Medulla oblongata (tissue), 1 donor: ENCODE data around the gene ZNF430.
A peak's percentile ranks its signal among the peaks of the same experiment; 100 is the strongest.
"Not testable (repeated sequence)": the region's sequence is repeated elsewhere in the genome, so short reads cannot be mapped to it uniquely, and the experiment has no call there.

ENCODE experiments used
- DNase-seq: peaks from one replicate; pipeline ENCODE4 v3.0.0-alpha.2; 2015; ENCODE audit errors: extremely low spot score

Gene ZNF430

DNA sequence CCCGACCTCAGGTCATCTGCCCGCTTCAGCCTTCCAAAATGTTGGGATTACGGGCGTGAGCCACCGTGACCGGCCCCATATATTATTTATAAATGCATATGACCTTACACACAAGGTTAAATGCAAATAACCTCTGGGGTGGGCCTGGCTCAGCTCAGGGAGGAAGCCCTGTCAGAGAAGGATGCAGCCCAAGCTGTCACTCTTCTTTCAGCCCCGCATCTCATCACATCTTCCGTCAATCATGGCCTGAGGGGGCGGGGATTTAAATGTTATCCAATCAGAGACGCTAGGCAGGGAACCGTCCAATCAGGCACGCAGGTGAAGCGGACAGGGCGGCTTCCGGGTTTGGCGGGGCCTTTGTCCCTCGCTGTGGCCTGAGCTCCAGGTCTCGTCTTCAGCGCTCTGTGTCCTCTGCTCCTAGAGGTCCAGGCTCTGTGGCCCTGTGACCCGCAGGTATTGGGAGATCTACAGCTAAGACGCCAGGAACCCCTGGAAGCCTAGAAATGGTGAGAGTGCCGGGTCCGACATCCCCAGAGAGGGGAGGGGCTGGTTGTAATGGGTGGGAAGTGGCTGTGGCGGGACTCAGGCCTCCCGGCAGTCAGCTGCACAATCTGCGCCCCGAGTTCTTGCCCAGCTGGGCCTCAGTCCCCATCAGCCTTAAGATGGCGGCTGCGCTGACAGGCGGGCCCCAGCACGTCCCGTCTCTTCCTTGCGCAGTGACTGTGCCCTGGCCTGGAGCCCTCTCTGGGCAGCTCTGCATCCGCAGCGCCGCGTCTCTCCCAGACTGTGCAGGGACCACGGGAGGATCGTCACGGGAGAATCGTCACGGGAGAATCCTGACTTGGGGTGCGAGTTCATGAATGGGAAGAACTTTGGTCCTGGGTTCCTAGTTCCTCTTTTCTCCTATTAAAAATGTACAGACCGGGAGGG lies at the start of gene ZNF430:
TSS of gene ZNF430 (plus strand) at position 360 of the 930 bp plus-strand sequence. CDS start at position 504, 144 bp downstream.
- peak; percentile 99 for DNase-seq

DNA sequence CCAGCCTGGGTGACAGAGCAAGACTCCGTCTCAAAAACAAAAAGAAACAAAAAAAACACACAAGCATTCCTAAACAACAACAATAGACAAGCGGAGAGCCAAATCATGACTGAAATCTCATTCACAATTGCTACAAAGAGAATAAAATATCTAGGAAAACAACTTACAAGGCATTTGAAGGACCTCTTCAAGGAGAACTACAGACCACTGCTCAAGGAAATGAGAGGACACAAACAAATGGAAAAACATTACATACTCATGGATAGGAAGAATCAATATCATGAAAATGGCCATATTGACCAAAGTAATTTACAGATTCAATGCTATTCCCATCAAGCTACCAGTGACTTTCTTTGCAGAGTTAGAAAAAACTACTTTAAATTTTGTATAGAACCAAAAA lies 27.7 kb upstream of the ZNF430 start:
- DNase-seq = not testable (repeated sequence)

DNA sequence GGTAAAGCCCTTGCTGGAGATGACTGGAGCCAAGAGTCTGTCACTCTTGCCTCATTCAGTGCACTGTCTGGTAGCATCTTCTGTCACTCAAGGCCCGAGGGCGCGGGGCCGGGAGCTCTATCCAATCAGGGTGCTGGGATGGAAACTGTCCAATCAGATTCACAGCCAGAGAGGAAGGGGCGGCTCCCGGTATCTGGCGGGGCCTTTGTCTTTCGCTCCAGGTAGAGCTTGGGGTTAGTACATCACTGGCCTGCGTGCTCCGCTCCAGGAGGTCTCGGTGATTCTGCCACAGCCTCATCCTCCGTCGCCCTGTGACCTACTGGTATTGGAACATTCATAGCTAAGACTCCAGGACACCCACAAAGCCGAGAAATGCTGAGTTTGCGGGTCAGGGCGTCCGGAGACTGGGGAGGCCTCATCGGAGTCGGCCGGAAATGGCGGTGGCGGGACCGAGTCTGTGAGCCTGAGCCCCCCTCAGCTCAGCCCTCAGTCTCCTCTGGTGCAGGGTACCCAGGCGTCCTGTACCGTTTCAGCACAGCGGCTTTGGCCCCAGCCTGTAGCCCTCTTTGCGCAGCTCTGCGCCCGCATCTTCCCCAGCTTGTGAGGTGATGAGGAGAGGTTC lies 20.6 kb upstream of the ZNF430 start:
- peak; percentile 97 for DNase-seq

DNA sequence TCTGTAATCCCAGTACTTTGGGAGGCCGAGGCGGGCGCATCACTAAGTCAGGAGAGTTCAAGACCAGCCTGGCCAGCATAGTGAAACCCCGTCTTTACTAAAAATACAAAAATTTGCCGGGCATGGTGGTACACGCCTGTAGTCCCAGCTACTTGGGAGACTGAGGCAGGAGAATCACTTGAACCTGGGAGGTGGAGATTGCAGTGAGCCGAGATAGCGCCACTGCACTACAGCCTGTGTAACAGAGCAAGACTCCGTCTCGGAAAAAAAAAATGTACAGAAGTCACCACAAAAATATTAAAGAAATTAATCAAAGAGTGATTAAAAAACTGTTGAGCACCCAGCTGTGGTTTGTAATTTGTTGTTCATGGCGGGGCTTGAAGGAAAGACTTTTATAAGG lies 781 bp downstream of the ZNF430 start:
- DNase-seq = not testable (repeated sequence)

DNA sequence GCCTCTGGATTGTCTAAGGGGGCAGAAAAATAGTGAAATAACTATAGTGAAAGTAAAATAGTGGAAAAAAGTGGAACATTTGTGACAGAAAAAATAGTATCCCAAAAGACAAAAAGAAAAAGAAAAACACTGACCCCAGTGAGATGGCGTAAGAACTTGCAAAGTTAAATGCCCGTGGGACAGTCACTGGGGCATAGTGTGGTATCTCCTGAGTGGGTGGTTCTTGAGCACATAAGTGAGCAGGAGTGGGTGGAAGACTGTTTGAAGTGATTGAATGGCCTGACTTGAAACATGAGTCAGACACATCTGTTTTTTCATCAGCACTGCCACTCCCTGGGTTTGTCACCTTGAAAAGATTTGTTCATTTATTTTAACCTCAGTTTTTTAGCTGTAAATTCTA lies 2.5 kb downstream of the ZNF430 start:
- DNase-seq = no peak

DNA sequence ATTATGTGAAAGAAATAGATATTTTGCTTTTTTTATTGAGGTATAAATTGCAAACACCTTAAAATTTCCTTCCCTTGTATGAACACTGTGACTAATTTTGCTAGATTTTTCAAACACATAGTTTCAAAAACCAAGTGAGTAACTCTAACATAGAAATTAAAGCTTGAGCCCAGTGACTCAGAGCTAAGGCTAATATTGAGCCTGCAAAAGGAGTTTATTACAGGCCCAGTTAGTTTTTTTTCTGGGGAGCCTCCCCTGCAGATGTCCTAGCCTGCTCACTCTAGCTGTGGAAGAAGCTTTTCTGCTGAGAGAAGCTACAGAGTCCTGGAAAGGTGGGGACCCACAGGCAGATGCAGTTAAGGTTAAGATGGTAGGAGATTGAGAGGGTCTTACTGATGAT lies 3.4 kb downstream of the ZNF430 start:
- DNase-seq = no peak

DNA sequence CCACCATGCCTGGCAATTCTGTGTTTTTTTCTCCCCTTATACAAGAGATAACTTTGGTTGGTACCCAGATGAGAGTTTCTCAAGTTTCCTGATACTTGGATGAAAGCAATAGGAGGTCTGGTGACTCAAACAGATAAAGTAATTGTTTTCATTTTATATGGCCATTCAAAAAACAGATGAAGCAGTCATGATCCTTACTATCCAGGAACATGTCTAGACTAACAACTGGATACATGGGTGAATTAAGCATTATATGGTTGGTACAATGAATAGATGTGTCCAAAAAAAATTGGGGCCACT lies 8.5 kb downstream of the ZNF430 start:
- DNase-seq = no peak

DNA sequence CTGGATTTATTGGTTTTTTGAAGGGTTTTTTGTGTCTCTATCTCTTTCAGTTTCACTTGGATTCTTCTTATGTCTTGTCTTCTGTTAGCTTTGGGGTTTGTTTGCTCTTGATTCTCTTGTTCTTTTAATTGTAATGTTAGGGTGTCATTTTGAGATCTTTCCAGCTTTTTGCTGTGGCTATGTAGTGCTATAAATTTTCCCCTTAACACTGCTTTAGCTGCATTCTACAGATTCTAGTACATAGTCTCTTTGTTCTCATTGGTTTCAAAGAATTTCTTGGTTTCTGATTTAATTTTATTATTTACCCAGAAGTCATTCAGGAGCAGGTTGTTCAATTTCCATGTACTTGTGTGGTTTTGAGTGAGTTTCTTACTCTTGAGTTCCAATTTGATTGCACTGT lies 24.6 kb downstream of the ZNF430 start:
- no peak for DNase-seq

DNA sequence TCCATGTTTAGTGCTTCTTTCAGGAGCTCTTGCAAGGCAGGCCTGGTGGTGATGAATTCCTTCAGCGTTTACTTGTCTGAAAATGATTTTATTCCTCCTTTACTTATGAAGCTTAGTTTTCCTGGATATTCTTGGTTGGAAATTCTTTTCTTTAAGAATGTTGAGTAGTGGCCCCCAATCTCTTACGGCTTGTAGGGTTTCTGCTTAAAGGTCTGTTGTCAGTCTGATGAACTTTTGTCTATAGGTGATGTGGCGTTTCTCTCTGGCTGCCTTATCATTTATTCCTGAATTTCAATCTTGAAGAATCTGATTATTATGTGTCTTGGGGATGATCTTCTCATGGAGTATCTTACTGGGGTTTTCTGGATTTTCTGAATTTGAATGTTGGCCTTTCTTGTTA lies 26.0 kb downstream of the ZNF430 start:
- no peak for DNase-seq

DNA sequence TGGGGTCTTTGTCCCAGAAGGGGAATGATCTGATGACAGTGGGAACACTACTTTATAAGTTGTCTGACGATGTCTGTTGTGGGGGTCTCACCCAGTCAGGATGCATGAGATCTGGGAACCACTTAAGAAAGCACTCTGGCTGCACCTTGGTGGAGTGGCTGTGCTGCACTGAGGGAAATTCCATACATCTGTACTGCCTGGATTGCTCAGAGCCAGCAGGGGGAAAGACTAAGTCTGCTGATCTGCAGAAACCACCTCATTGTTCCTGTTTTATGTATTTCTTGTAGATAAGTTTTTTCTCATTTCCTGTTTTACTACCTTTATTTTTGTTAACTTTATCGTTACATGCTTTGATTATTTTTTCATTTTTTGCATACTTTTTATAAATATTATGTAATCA lies 27.3 kb downstream of the ZNF430 start:
- DNase-seq = no peak

DNA sequence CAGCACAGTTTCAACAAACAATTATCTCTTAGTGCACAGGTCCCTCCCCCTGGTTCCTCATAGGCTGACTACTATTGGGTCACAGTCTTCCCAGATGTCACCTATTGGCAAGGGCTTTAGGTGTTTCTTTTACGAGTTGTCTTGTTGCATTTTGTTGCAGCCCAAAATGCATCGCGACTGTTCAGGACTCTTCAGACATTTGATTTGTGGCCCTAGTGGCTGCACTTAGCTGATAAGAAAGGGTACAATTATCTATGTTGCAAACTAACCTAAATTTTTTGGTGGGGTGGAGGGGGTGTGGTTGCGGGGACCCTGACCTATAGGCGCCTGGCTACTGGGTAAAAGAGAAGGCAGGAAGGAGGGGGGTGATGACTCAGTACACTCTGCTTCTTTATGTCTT lies 32.4 kb downstream of the ZNF430 start:
- DNase-seq = no peak

DNA sequence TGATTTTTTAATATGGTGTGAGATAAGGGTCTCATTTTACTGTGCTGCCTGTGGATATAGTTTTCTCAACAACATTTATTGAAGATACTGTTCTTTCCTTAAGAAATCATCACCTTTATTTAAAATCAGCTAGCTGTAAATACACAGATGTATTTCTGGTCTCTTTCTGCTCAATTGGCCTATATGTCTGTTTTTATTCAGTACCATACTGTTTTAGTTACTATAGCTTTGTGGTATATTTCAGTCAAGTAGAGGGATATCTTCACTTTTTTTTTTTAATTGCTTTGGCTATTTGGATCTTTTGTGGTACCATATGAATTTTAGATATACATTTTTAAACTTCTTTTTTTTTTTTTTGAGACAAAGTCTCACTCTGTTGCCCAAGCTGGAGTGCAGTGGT lies 44.9 kb downstream of the ZNF430 start:
- no peak for DNase-seq

DNA sequence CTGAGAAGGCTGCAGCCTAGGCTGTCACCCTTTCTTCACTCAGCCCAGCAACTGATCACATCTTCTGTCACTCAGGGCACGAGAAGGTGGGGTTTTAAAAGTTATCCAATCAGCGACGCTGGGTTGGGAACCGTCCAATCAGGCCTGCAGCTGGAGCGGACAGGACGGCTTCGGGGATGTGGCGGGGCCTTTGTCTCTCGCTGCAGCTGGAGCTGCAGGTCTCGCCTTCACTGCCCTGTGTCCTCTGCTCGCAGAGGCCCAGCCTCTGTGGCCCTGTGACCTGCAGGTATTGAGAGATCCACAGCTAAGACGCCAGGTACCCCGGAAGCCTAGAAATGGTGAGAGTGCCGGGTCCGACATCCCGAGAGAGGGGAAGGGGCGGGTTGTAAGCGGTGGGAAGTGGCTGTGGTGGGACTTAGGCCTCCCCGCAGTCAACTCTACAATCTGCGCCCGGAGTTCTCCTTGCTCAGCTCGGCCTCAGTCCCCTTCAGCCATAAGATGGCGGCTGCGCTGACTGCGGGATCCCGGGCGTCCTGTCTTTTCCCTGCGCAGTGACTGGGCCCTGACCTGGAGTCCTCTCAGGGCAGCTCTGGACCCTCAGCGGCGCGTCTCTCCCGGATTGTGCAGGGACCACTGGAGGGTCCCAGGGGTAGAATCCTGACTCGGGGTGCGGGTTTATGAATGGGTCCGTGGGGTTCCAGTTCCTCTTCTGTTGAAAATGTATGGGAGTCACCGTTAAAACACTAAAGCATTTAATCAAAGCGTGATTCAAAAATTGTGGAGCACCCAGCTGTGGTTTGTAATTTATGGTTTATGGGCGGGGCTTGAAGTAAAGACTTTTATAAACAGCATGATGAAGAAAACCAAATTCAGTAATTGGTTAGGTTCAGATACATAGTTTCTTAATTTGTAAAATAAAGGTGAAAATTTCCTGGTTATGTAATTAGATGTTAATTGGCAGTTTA lies 61.8 kb downstream of the ZNF430 start, which contains the start of gene ZNF714:
TSS of gene ZNF714 (plus strand) at position 193 of the 965 bp plus-strand sequence. CDS start 16,066 bp downstream, outside the sequence.
- peak; percentile 97 for DNase-seq

DNA sequence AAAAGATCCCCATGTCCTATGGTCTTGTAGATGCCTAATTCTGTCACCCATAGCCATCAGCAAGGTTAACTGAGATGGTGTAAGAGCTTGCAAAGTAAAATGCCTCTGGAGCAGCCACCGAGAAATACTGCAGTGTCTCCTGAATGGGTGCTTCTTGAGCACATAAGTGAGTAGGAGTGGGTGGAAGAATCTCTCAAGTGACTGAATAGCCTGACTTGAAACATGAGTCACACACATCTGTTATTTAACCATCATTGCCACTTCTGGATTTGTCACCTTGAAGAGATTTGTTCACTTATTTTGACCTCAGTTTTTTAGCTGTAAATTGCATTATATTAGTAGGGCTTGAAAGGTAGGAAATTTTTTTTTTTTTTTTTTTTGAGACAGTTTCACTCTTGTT lies 63.9 kb downstream of the ZNF430 start:
- DNase-seq = no peak

DNA sequence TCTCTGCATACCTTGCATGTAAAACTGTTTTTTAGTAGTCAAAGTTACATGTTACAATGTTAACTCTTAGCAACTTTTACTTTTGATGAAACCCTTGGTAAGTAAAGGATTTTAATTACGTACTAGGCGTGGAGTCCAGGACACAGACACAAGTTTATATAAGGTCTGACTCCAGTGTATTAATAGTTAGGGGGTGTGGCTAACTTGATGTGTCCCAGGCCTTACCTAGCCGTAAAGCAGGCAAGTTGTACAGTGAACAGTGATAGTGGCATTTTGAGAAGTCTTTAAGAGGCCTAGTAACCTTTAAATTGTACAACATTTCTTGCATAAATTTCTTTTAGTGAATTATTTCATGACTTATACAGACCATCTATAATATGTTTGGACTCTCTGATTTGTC lies 67.4 kb downstream of the ZNF430 start:
- no peak for DNase-seq

DNA sequence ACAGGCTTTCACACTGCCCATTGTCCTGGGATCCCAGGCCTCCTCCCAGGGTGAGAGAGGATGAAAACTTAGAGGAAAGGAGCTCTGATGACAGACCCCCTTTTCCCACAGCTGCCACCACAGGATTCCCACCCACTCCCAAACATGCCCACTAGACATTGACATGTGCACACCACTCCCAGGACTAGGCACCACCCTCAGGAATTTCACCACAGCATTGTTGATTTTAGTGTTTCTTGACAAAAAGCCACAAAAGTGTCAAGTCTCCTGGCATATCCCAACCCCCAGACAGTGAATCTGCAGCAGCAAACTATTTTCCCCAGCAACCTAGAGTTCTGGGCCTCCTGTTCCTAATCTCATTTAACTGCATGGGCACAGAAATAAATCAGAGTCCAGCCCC lies 71.7 kb downstream of the ZNF430 start:
- no peak for DNase-seq

DNA sequence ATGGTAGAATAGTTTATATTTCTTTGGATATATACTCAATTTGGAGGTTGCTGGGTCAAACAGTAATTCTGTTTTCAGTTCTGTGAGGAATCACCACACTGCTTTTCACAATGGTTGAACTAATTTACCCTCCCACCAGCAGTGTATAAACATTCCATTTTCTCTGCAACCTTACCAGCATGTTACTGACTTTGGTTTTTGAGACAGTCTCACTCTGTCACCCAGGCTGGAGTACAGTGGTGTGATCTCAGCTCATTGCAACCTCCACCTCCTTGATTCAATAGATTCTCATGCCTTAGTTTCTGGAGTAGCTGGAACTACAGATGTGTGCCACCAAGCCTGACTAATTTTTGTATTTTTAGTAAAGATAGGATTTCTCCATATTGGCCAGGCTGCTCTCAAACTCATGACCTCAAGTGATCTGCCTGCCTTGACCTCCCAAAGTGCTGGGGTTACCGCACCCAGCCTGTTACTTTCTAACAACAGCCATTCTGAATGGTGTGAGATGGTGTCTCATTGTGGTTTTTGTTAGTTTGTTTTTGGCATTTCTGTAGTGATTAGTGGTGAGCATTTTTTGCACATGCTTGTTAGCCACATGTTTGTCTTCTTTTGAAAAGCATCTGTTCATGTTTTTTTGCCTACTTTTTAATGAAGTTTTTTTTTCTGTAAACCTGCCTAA lies 74.0 kb downstream of the ZNF430 start:
- DNase-seq = no peak

DNA sequence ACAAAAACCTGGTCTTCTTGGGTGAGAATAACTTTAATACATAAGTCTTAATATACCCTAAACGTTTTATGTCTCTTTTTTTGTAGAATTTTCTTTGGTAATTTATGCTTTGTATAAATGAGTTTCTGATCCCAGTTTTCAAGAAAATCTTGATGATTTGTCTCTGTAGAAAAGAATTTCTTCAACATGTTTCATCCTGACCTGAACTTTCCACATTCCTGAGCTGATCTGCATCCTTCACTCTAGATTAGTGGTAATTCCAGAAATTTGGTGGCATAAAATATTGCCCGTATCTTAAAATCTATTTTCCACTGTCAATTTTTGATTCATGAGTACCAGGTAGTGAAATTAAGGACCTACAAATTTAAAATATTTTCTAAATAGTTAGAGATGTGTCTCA lies 77.8 kb downstream of the ZNF430 start:
- DNase-seq = no peak

DNA sequence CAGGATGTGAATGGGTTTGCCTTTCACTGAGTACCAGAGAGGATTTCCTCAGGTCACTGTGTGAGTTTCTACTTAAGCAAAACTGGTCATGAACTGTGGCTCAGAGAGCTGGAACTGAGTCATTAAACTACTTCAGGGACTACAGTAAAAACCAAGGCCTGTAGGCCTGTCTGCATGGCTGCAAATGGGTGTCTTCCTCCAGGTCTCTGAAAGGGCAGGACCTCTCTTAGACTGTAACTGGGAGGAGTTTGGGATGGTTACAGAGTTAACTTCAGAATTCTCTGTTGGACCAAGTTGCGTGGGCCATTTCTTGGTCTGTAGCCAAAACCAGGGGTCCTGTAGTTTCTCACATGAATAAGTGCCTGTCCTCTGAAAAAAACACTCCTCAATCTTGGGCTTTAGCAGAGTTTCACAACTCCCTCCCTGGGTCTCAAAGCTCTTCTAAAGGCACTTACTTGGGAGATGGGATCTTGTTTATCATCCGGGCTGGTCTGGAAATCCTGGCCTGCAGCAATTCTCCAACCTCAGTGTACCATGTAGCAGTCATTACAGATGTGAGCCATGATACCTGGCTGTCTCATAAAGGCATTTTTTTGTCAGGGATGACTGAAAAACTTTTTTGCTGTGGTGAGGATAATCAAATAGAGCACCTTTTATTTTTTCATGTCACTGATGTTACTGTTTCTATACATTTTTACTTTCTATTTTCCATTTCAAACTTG lies 81.2 kb downstream of the ZNF430 start:
- no peak for DNase-seq

DNA sequence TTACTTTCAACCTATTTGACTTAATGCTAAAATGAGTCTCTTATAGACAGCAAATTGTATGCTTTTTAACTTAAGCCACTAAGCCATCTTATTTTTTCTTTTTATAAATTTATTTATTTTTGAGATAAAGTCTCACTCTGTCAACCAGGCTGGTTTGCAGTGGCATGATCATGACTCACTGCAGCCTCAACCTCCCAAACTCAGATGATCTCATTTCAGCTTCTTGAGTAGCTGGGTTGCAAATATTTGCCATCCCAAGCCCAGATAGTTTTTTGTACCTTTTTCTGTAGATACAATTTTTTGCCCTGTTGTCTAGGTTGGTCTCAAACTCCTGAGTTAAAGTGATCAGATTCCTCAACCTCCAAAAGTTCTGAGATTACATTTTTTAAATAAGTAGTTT lies 88.7 kb downstream of the ZNF430 start:
- DNase-seq = no peak
